DMS114 treated with DMSO at 0.1 percent for 48 hours (cell line): Measurements from ENCODE around the gene GNPTG.

Source experiments
- DNase-seq: peaks from one replicate; lab custom pipeline; 2025; ENCODE audit not compliant: unreplicated experiment; lab: John Stamatoyannopoulos, UW

Gene GNPTG

GRCh38 chr16:1346422-1347285 is 5.1 kb upstream of the GNPTG start:
- DNase-seq = no peak

GRCh38 chr16:1347286-1347855 is 4.4 kb upstream of the GNPTG start:
- DNase-seq = no peak

- DNase-seq = no peak
Observed at GRCh38 chr16:1347962-1348361, 3.8 kb upstream of the GNPTG start.

- DNase-seq = no peak
Observed at GRCh38 chr16:1348441-1348840, 3.3 kb upstream of the GNPTG start.

- no peak for DNase-seq
Observed at GRCh38 chr16:1348926-1349325, 2.8 kb upstream of the GNPTG start.

- no peak for DNase-seq
Observed at GRCh38 chr16:1349351-1349750, 2.4 kb upstream of the GNPTG start.

GRCh38 chr16:1349951-1350350 is 1.8 kb upstream of the GNPTG start:
- no peak for DNase-seq

GRCh38 chr16:1350691-1351090 is 1.0 kb upstream of the GNPTG start:
- no peak for DNase-seq

GRCh38 chr16:1351215-1351581 is 533 bp upstream of the GNPTG start:
- no peak for DNase-seq

GRCh38 chr16:1354815-1355540 is 3.2 kb downstream of the GNPTG start:
- no peak for DNase-seq

- no peak for DNase-seq
Observed at GRCh38 chr16:1355591-1355990, 3.9 kb downstream of the GNPTG start.

GRCh38 chr16:1356061-1356900 is 4.5 kb downstream of the GNPTG start:
- DNase-seq = no peak

- DNase-seq = no peak
Observed at GRCh38 chr16:1357906-1358566, 6.3 kb downstream of the GNPTG start.

- no peak for DNase-seq
Observed at GRCh38 chr16:1361685-1362360, 10.1 kb downstream of the GNPTG start.

GRCh38 chr16:1362807-1363206 is 11.1 kb downstream of the GNPTG start:
- no peak for DNase-seq

GRCh38 chr16:1363501-1364041 is 11.8 kb downstream of the GNPTG start:
- DNase-seq = no peak

- DNase-seq = no peak
Observed at GRCh38 chr16:1364510-1364909, 12.8 kb downstream of the GNPTG start.

GRCh38 chr16:1366060-1366711 is 14.5 kb downstream of the GNPTG start:
- DNase-seq = no peak

GRCh38 chr16:1366712-1367299 is 15.1 kb downstream of the GNPTG start:
- DNase-seq = no peak
